GM12891 (cell line): ENCODE data around the gene HKDC1.

Source experiments
- POLR2AphosphoS5 ChIP-seq: IDR thresholded peaks from 2 replicates; pipeline ENCODE4 v1.6.1; 2011; ENCODE audit warnings: low read depth, low read length, control low read depth
- TAF1 ChIP-seq: IDR thresholded peaks from 2 replicates; pipeline ENCODE4 v1.6.1; 2011; ENCODE audit warnings: low read depth, low read length, control low read depth

- no peak for TF ChIP-seq TAF1
- no peak for TF ChIP-seq POLR2AphosphoS5
Measured at GRCh38 chr10:69224862-69225657, 4.9 kb downstream of the HKDC1 start.
